BJ (cell line): Measurements from ENCODE around the gene HAUS3. TPM values are rescaled to one million over a fixed set of nuclear protein-coding genes. Genes with fewer than 3 reads are reported as not detected.

ENCODE experiments used
- CTCF ChIA-PET: fragments of 350-600 bp; formaldehyde crosslinking; extraction: SDS; loops from one replicate; lab custom pipeline; 2021; ENCODE audit warnings: antibody characterized with exemption, inconsistent platforms; lab: Yijun Ruan, JAX
- POLR2A ChIA-PET: fragments of 300-600 bp; sonication (Branson Sonifier 250); formaldehyde crosslinking; extraction: SDS; loops from one replicate; lab custom pipeline; 2021; ENCODE audit warnings: antibody characterized with exemption; lab: Charles Lee
- DNase-seq: peaks from one replicate; pipeline ENCODE4 v3.0.0-alpha.2; 2011; ENCODE audit warnings: low read depth
- H3K27me3 ChIP-seq: 2 replicates; pipeline ENCODE4 v1.6.0; 2011; ENCODE audit warnings: low read length; ENCODE audit not compliant: control insufficient read depth, insufficient read depth
- H3K36me3 ChIP-seq: 2 replicates; pipeline ENCODE4 v1.5.1; 2011; ENCODE audit warnings: low read length; ENCODE audit not compliant: control insufficient read depth, insufficient read depth
- H3K4me3 ChIP-seq: 2 replicates; pipeline ENCODE4 v1.5.1; 2011; ENCODE audit warnings: low read depth, mild to moderate bottlenecking, control low read depth, low read length
- CTCF ChIP-seq: IDR thresholded peaks from 2 replicates; pipeline ENCODE4 v1.5.1; 2011; ENCODE audit warnings: low read depth, mild to moderate bottlenecking, control low read depth, inconsistent platforms, low read length, moderate library complexity; ENCODE audit not compliant: insufficient read depth
- polyA plus RNA-seq: library from polyadenylated mRNA; depleted of rRNA; stranded (reverse); fragments of >200 nt; gene quantifications from 2 replicates; pipeline ENCODE4 v1.2.3, GENCODE V29; 2011

The HAUS3 gene
- polyA plus RNA-seq, 1 experiment, result 1.9 TPM

GRCh38 chr4:2262145-2262943 is 20.4 kb upstream of the HAUS3 start:
- no peaks in the 10 kb centered on the region for H3K27me3 ChIP-seq
- CTCF ChIA-PET, result interaction anchor here (1.0 kb wide), 1 partner anchor 42 kb away, joined by 4 read pairs; no protein-coding TSS in a partner anchor
- peak overlapping the region; percentile 62 for H3K4me3 ChIP-seq
- TF ChIP-seq CTCF, result no peak
- DNase-seq, result peak; percentile 96
- peaks cover 4% of the 10 kb centered on the region for H3K36me3 ChIP-seq
- POLR2A ChIA-PET, result interaction anchor here (0.6 to 0.7 kb wide), 2 partner anchors 20 to 140 kb away, joined by 3 to 5 read pairs; partner anchors contain the start of genes HAUS3 and POLN

- ChIA-PET POLR2A (interaction anchor here (0.6 to 0.7 kb wide), 2 partner anchors 20 to 141 kb away, joined by 3 to 5 read pairs; partner anchors contain the start of genes HAUS3 and POLN), CTCF (interaction anchor here (1.0 kb wide), 1 partner anchor 42 kb away, joined by 4 read pairs; no protein-coding TSS in a partner anchor)
- H3K27me3 ChIP-seq, result no peaks in the 10 kb centered on the region
- DNase-seq, result no peak
- H3K36me3 ChIP-seq, result peaks cover 6% of the 10 kb centered on the region
- TF ChIP-seq CTCF, result no peak
- peak within 1 kb of the TSS; percentile 77 for H3K4me3 ChIP-seq
These were observed 19.9 kb upstream of the HAUS3 start, which contains the start of gene MXD4 for GRCh38 chr4:2261853-2262144. Gene MXD4, minus strand, starts transcription at chr4:2262109. Its CDS starts 129 bp downstream, at chr4:2261980.

GRCh38 chr4:2261110-2261852 is 19.4 kb upstream of the HAUS3 start:
- Histone ChIP-seq H3K27me3 (no peaks in the 10 kb centered on the region), H3K36me3 (peaks cover 7% of the 10 kb centered on the region), H3K4me3 (peak overlapping the region; percentile 77)
- TF ChIP-seq CTCF, result no peak
- ChIA-PET POLR2A (interaction anchor here (0.6 kb wide), 1 partner anchor 24 kb away, joined by 3 read pairs; no protein-coding TSS in a partner anchor), CTCF (no interaction called here)
- DNase-seq, result no peak

- H3K4me3 ChIP-seq, result peak overlapping the region; percentile 77
- CTCF ChIA-PET, result no interaction called here
These were observed 18.6 kb upstream of the HAUS3 start for GRCh38 chr4:2260344-2261109.

More at GRCh38 chr4:2260344-2261109, 18.6 kb upstream of the HAUS3 start:
- no peak for TF ChIP-seq CTCF
- H3K27me3 ChIP-seq, result no peaks in the 10 kb centered on the region
- peaks cover 8% of the 10 kb centered on the region for H3K36me3 ChIP-seq
- DNase-seq, result no peak
- POLR2A ChIA-PET, result interaction anchor here (0.5 to 0.6 kb wide), 2 partner anchors 25 to 168 kb away, joined by 3 to 4 read pairs; no protein-coding TSS in a partner anchor
